CD4-positive, alpha-beta T cell treated with Interferon alpha-2 for 1 hour (primary cell): Measurements from ENCODE around the gene PTPDC1.

Experiments used
- DNase-seq, 2 donors: peaks; one replicate each; pipeline ENCODE4 v3.0.0-alpha.2; 2020 to 2022

PTPDC1 gene

DNA sequence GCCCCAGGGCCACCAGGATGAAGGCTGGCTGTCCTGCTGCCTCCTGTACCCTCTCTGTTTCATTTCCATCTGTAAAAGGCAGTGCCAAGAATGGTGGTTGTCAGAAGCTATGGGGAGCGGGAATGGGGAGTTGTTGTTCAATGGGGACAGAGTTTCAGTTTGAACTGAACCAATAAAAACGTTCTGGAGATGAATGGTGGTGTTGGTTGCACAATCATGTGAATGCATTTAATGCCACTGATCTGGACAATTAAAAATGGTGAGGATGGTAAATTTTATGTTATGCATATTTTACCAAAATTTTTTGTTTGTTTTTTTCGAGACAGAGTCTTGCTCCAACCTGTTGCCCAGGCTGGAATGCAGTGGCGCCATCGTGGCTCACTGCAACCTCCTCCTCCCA, 58.1 kb downstream of the PTPDC1 start:
- no peak for DNase-seq

DNA sequence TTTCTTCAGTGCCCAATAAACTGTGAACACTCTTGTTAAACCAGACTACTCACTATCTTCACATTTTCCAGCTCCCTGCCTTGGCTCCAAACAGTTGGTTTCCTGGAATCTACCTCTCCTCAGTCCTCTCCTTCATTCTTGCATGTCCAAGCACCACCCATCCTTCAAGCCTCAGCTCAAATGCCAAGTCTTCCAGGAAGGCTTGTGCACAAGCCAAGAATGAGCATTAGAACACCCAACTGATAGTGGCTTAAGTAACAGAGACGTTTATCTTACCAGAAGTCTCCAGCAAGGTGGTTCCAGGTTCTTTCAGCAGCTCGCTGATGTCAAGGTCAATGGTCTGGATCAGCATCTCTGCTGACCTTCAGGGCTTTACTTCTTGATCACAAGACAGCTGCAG, 60.1 kb downstream of the PTPDC1 start:
- no peak for DNase-seq

DNA sequence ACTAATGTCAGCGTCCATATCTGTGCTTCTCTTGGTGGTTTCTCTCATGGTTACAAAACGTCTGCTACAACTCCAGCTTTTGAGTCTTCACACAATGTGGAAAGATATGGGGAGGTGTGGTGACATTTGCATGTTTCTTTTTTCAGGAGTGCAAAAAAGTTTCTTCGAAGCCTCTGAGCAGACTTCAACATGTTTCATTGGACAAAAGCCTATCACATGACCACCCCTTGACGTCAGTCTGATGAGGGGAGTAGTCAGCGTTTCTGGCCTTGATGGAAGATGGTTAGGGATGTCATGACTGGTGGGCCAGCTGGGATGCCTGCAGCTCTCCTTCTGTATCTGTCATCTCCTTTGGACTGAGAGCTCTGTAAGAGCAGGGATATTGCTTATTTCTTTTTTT, 61.4 kb downstream of the PTPDC1 start:
- no peak for DNase-seq

DNA sequence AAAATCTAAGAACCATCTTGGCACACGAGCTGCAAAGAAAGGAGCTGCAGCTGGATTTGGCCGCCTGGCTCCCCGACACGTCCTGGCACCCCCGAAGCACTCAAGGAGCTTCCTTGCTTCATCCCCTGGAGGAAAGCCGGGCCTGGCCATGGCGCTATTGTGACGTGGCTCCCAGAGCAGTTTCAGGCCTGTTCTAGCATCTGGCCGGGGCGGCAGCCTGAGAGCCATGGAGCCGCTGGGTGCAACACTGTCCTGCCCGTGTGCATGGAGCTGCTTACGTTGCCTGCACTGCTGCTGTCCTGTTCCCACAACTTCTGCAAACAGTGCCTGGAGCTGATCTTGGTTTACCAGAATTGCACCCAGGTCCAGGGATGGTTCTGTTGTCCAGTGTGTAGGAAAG, 63.5 kb downstream of the PTPDC1 start:
- no peak for DNase-seq

DNA sequence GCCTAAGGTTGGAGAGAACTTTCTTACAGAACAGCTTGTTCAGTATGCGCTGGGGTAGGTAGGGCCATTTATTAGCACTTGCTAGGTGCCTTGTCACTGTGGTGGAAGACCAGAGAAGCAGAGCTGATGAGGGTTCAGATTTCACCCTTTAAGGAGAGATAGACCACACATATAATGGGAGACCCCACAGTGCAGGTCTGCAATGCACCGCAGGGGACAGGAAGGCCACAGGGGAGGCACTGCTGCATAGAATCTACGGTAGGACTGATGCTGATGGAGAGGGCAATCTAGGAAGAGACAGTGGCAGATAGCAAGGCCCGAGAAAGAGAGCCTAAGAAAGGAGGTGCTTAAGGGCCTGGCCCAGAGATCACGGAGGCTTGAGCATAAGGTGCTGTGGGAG, 64.2 kb downstream of the PTPDC1 start:
- no peak for DNase-seq

GRCh38 chr9:94149696-94150095, 65.4 kb downstream of the PTPDC1 start:
- no peak for DNase-seq

- no peak for DNase-seq
Observed at GRCh38 chr9:94150279-94150828, 66.1 kb downstream of the PTPDC1 start.

- DNase-seq = no peak
Observed at GRCh38 chr9:94150890-94151650, 66.8 kb downstream of the PTPDC1 start.

GRCh38 chr9:94153905-94154304, 69.6 kb downstream of the PTPDC1 start:
- no peak for DNase-seq

- DNase-seq = no peak
Observed at GRCh38 chr9:94156348-94157049, 72.2 kb downstream of the PTPDC1 start.

GRCh38 chr9:94157050-94157801, 73.0 kb downstream of the PTPDC1 start:
- no peak for DNase-seq
